HL-60/S4 treated with phorbol 12-myristate 13-acetate at 8.2 ng/mL for 4 days and 3 days (cell line): Measurements from ENCODE around the gene ALKAL2.

Source experiments
- in situ Hi-C: fragments of 300-500 bp; cut with MboI; formaldehyde crosslinking; loops from 2 replicates; pipeline ENCODE4 v1.15.0; 2022; ENCODE audit warnings: low sequenced_read_pairs

The ALKAL2 gene

DNA sequence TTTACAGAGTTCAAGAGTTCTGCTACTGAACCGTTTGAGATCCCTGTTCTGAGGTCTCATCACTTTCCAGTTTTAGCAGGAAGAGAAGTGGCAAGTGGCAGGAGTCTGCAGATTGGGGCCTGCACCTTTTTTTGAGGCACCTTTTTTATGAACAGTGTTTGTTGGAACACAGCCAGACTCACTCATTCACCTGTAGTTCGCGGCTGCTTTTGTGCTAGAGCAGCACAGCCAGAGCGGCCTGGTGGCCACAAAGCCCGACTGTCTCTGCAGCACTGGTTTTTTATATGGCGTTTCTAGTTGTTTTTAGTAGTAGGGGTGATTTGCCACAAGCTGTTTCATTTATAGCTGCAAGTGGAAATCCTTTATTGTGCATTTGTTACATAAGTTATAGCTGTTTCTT lies 14.6 kb downstream of the ALKAL2 start:
- in situ Hi-C loops, result no loop called here

DNA sequence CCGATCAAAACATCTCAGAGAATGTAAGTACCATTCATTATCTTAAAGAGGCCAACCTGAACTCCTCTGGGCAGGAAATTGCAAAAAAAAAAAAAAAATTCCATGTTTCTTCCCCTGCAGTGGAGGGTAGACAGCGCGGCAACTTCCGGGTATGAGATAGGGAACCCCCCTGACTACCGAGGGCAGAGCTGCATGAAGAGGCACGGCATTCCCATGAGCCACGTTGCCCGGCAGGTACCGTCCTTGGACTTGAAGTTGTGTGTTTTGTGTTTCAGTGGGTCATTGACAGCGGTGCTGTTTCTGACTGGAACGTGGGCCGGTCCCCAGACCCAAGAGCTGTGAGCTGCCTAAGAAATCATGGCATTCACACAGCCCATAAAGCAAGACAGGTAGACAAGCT lies 16.0 kb downstream of the ALKAL2 start:
- in situ Hi-C loops, result no loop called here

DNA sequence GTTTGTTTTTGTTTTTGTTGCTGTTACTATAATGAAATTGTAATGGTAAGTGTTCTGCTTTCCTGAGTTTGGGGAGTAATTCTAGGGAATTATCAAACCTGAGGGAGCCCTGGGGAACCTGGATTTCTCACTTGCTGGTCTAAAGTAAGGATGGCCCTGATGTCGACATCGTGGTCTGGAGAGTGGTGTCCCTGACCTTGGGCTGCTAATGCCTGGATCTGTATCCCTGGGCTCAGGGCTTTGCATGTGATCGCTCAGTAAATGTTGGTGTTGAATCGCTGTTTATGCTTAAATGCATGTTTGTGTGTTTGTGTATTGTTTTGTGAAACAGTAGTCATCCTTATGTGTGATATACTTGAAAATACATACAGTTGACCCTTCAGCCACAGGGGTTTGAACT lies 17.0 kb downstream of the ALKAL2 start:
- in situ Hi-C loops, result no loop called here

DNA sequence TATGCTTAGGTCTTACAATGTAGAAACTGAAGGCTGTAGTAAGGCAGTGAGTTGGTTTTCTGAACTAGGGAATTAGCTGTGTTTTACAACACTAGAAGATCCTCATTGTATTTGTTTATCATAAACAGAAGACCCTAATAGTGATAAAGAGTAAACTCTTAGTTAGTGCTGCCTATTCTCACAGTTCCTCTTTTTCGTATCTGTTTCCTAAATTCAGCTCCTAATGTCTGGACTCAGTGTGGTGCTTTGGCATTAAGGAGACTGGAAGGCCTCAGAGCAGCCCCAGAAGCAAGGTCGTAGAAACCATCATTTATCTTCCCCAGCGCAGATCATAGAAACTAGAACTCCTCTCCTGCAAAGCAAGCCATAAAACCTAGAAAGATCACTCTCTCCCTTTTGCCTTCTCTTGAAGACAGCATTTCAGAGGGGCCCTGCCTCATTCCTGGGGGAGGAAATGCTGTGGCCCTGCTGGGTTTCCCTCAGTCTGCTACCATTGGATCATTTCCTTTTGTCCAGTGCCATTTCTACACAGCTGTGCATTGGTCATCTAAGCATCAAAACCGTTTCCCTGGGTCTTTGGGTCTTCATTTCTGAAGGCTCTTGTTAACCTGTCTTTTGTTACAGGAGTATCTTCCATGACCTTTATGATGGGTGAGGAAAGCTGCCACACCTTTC lies 18.4 kb downstream of the ALKAL2 start:
- in situ Hi-C loops, result no loop called here

DNA sequence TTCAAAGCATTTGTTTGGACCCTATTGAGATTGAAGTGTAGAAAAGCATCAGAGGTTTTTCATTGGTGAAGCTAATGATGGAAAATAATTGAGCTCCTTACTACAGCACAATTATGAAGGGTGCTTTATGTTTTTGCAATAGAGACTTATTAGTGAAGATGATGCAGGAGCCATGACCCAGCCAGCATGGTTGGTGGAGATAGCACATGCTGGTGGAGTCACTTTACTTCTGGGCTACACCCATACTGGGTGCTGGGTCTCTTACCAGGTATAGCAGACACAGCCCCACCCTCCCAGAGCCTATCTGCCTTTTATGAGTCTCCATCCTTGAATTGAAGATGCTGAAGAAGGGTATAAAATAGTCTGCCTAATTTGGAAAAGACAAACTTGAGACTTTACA lies 19.6 kb downstream of the ALKAL2 start:
- in situ Hi-C loops, result no loop called here

DNA sequence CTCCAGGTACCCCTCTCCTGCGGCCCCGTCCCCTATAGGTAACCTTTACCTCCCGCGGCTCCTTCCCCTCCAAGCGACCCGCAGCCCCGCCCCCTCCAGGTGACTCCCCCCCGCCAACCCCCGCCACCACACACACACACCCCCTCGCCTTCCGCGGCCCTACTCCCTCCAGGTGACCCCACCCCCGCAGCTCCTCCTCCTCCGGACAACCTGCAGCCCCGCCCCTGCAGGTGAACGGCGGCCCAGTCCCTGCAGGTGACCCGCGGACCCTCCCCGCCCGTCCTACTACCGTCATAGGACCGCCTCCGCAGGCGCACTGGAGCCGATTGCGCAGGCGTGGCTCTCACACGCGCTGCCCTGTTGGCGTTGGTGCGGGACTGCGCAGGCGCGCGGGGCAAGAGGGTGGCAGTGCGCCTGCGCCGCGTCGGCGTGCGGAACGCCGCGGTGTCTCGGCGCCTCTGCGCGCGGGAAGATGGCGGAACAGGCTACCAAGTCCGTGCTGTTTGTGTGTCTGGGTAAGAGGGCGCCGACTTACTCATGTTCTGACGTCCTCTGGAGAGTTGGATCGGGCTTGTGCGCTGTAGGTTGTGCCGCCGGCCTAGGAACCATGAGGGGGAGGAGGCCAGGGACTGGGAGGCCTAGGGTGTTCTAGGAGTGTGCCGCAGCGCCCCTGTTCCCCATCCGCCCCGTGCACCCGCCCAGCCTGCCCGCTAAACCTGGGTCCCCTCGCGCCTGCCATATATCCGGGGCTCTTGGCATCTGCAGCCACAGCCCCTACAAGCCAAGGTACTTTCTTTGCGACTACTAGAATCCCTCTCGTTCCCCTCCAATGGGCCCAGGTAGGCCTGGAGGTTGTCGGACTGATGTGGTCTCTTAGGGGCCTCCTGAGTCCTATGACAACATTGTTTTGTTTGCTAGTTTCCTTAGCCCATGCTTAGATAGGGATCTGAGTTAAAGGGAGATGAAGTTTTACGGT lies 23.1 kb downstream of the ALKAL2 start, which contains the start of gene ACP1:
Gene ACP1, plus strand, starts transcription at position 455 of the 976 bp plus-strand sequence. Its CDS starts 18 bp downstream, at position 473.
- in situ Hi-C loops, result no loop called here

DNA sequence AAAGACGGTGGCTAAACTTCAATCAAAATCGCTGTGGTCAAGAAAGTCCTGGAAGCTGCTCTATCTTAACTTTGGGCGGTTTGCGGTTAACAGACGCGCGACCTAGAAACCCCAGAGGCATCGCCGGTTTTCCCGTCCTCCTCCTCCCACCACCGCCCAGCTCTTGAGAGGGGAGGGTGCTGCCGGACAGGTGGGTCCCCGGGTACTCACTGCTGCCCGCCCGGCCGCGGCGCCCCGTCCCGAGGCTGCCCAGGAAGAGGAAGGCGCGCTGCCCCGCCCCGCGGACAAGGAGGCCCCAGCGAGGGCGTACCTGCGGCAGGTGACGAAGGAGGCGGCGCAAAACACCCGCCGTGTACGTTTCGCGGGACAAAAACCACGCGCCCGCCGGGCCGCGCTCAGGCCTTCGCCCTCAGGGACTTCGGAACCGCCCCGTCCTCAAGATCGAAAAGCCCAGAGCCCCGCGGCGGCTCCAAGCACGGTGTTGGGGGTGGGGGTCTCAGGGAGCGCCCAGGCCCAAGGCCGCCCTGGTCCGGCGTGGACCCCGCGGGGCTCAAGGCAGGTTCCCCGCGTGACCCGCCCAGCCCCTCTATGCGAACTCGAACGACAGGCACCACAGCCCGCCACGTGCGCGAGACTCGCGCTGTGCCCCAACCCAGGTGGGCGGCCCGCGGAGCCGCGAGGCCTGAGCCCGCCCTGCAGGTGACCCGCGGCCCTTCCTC lies 24.0 kb downstream of the ALKAL2 start, which contains the start of gene SH3YL1:
Gene SH3YL1, minus strand, starts transcription at position 259 of the 719 bp plus-strand sequence. Its CDS starts 48 bp downstream, at position 211.
- in situ Hi-C loops, result no loop called here

DNA sequence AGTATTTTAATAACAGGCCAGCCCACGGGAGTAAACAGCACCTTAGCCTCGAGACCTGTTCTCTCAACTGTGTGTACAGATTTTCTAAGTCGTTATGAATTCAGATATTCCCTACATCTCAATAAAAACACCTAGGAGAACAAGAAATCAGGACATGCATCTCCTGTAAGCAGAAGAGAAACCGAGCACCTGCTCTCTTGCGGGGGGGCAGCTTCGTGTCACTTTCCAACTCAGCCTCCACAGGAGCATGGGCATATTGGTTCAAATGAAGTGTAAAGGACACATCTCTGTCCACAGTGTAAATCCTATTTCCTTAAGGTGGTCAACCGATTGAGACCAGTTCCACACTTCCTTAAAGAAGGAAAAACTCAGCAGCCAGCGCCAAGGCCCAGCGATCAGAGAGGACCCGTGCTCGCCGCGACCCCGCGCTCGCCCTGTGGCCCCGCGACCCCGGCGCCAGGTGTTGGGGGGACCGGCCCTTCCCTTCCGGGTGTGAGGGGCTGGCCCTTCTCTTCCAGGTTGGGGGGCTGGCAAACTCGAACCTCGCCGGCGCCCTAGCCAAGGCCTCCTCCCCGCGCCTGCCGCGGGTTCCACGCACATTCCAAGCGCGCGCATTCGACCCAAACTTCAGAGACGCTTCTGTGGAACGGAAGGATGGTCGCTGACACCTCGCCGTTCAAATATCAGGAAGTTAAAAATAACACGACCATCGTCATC lies 24.7 kb downstream of the ALKAL2 start:
- in situ Hi-C loops, result no loop called here

DNA sequence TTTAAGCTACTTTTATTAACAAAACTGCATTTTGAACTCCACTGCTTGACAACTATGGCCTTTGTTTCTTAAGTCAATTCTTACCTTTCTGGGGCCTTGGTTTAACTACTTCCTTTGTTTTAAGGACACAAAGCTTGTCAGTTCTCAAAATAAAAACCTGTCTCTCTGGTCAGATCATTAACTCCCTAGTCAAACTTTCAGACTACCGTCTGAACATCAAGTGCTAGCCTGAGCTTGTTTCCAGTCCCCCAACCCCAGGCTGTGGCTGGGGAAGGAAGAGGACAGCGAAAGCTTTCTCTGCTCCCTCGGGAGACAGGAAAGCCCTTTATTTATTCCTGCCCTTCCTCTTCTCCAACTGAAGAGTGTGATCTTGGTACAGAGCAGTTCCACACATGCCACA lies 25.8 kb downstream of the ALKAL2 start:
- in situ Hi-C loops, result no loop called here

DNA sequence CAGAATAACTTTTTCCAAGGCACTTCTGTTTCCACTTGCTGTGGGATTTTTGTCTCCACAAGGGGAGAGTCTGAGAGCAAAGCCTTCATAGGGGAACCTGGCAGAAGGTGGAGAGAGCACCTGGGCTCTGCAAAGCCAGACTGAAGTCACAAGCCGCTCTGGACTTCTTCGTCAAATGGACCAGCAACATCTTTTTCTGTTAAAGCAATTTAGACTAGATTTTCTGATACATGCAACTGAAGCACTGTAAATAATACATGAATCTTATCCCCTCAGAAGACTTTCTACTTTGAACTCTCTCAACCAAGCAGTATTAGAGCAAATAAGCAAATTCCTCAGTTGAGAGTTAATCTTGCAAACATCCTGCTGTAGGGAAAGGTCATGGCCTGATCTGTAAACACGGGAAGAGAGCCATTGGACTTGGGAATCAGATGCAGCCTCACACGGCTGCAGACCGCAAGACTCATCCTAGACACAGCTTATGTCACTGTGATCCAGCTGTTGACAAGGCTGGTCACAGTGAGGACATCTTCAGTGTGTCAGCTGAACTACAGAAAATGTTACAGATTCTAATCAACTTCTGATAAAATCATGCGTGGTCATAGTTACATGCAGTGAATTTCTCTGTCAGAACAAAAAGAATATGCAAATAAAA lies 27.3 kb downstream of the ALKAL2 start:
- in situ Hi-C loops, result no loop called here

DNA sequence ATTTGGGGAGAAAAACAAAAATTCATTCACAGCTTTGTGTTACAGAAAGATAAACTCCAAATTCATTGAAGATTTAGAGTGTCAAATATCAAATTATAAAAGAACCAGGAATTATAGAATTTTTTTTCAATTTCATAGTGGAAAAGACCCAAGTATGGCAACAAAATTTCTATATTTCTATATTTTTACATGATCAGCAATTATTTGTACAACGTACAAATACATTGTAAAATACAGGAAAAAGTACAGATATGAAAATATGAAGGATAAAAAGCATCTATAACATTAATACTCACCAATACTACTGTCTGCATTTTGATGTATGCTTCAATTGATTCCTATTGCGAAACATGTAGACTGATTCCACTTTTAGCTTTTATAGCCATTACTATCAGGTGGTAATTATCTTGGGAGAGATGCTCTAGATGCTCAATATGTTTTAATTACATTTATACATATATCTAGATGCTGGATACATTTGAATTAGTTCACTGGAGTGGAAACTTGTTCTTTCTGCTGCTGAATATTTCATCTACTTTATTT lies 28.0 kb downstream of the ALKAL2 start:
- in situ Hi-C loops, result no loop called here

DNA sequence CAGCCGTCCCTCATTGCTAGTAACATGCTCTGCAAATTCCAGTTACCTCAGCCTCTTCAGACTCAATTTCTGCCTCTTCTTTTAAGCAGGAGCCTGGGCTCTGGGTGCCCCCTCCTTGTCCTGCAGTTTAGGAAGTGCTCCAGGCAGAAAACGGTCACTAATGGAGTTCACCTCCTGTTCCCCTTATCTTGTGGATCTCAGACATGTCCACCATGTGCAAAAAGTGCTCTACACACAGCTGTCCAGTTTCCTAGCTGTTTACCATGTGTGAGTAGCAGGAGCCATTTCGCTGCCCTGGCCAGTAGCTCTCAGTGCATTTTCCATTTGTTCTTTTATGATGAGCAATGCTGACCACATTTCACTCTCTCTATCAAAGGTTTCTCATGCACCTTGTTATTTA lies 29.0 kb downstream of the ALKAL2 start:
- in situ Hi-C loops, result no loop called here

DNA sequence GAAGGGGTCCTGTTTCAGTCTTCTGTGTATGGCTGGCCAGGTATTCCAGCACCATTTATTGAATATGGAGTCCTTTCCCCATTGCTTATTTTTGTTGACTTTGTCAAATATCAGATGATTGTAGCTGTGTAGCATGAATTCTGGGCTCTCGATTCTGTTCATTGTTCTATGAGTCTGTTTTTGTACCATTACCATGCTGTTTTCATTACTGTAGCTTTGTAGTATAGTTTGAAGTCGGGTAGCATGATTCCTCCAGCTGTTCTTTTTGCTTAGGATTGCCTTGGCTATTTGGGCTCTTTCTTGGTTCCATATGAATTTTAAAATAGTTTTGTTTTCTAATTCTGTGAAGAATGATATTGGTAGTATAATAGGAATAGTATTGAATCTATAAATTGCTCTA lies 30.0 kb downstream of the ALKAL2 start:
- in situ Hi-C loops, result no loop called here

DNA sequence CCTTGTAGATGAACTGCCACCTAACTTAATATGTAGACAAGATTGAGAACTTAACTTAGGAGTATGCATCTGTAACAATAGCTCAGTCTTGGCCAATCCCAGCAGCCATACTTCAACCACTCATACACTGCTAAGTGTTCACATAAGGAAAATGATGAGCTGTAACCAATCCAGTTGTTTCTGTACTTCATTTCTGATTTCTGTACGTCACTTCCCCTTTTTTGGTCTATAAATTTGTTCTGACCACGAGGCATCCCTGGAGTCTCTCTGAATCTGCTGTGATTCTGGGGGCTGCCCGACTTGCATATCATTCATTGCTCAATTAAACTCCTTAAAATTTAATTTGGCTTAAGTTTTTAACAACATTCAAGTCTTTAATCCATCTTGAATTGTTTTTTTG lies 30.5 kb downstream of the ALKAL2 start:
- in situ Hi-C loops, result no loop called here

DNA sequence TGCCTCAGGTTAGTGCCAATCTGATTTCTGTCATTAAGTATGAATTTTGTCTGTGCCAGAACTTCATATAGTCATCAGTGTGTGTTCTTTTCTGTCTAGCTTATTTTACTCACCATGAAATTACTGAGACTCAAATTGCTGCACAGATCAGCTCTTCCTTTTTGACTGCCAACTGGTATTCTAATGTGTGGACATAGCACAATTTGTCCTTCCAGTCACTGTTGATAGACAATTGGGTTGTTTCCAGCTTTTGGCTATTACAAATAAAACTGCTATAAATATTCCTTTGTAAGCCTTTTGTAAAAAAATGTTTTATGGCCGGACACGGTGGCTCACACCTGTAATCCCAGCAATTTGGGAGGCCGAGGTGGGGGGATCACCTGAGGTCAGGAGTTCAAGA lies 31.8 kb downstream of the ALKAL2 start:
- in situ Hi-C loops, result no loop called here

DNA sequence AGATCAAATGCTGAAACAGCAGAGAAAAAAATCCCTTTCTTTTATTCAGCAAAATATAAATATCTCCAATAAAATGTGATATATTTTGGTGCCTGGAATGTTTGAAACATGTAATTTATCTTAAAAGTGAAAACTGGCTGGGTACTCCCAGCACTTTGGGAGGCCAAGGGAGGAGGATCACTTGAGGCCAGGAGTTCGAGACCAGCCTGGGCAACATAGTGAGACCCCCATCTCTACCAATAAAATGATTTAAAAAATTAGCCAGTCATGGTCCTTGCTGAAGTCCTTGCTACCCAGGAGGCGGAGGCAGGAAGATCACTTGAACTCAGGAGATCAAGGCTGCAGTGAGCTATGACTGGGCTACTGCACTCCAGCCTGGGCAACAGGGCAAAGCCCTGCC lies 32.7 kb downstream of the ALKAL2 start:
- in situ Hi-C loops, result no loop called here

DNA sequence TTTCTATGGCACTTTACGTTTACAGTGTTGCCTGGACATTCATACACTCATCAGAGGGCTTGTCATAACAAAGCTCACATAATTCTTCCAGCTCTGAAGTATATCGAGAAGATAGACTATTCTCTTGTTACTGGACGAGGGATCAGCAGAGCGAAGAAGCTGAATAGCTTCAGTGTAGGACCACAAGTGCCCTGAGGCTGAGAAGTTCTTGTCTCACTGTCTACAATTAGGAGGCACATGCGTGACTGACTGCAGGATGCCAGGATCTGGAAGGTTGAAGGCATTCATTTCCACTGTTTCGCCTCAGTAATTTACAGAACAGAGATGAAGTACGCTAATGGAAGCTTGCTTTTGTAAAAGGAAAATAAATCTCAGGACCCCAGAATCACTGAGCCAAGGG lies 33.6 kb downstream of the ALKAL2 start:
- in situ Hi-C loops, result no loop called here

DNA sequence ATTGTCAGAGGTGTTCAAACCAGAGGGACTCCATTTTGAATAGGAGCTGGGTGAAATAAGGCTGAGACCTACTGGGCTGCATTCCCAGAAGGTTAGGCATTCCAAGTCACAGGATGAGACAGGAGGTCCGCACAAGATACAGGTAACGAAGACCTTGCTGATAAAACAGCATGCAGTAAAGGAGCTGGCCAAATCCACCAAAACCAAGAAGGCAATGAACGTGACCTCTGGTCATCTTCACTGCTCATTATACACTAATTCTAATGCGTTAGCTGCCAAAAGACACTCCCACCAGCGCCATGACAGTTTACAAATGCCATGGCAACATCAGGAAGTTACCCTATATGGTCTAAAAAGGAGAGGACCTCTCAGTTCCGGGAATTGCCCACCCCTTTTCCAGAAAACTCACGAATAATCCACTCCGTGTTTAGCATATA lies 34.7 kb downstream of the ALKAL2 start:
- in situ Hi-C loops, result no loop called here

DNA sequence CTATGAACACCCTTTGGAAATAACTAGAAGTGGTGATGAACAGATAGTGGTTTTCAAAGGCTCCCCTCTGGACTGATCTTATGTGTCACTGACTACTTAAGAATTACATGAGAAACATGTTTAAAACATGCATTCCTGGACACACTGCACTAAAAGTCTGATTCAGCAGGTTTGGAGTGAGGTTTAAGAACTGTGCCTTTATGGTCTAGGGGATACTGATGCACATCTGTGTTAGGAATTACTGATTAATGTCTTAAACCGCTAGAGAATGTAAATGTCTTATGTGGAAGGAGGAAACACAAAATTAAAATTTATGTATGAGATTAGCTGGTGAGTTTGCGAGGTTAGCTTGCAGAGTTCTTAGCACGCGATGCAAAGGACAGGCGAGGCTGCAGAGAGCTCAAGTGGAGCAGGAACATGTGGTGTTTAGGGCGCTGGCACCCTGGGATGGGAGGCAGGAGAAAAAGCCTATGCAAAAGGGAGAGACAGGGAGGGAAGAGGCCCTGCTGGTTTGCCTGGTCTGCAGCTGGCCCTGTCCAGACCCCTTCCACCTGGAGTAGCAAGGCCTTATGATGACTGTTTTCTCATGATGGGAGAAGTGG lies 35.8 kb downstream of the ALKAL2 start:
- in situ Hi-C loops, result no loop called here
